Measurements from ENCODE around the gene GABRB2. TPM values are rescaled to one million over a fixed set of nuclear protein-coding genes. Genes with fewer than 3 reads are reported as not detected.

Gene GABRB2
- total RNA-seq, 1 donor from 2014 or later = not detected

DNA sequence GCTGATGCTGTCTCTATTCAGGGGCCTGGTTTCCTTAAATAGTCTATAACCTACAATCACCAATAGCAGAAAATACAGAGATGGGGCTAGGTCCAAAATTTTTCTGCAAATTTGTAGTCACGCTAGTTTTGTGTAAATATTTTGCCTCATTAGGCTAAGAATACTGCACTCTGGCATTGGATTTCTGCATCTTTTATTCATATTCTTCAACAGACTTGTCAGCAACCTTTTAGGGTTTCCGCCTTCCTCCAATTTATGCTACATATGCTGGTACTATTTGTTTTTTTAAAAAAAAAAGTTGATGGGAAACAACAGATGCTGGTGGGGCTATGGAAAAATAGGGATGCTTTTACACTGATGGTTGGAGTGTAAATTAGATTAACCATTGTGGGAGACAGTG lies 202.3 kb downstream of the GABRB2 start:
- no peaks in the 10 kb centered on the region for H3K27me3 Mint-ChIP-seq (ENCODE audit: unreplicated experiment)
- H3K27ac Mint-ChIP-seq (ENCODE audit: unreplicated experiment) = no peak overlapping the region
- no peak for DNase-seq (ENCODE audit: extremely low spot score, unreplicated experiment)
- H3K36me3 Mint-ChIP-seq (ENCODE audit: unreplicated experiment) = no peaks in the 10 kb centered on the region
- H3K9me3 Mint-ChIP-seq (ENCODE audit: unreplicated experiment) = no peaks in the 10 kb centered on the region
- TF ChIP-seq, protein P1, sequence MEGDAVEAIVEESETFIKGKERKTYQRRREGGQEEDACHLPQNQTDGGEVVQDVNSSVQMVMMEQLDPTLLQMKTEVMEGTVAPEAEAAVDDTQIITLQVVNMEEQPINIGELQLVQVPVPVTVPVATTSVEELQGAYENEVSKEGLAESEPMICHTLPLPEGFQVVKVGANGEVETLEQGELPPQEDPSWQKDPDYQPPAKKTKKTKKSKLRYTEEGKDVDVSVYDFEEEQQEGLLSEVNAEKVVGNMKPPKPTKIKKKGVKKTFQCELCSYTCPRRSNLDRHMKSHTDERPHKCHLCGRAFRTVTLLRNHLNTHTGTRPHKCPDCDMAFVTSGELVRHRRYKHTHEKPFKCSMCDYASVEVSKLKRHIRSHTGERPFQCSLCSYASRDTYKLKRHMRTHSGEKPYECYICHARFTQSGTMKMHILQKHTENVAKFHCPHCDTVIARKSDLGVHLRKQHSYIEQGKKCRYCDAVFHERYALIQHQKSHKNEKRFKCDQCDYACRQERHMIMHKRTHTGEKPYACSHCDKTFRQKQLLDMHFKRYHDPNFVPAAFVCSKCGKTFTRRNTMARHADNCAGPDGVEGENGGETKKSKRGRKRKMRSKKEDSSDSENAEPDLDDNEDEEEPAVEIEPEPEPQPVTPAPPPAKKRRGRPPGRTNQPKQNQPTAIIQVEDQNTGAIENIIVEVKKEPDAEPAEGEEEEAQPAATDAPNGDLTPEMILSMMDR (IDR thresholded peaks at IDR 0.05) = no peak
- no peak overlapping the region for H3K4me3 Mint-ChIP-seq (ENCODE audit: unreplicated experiment)
- no peaks in the 10 kb centered on the region for H3K4me1 Mint-ChIP-seq (ENCODE audit: unreplicated experiment)

DNA sequence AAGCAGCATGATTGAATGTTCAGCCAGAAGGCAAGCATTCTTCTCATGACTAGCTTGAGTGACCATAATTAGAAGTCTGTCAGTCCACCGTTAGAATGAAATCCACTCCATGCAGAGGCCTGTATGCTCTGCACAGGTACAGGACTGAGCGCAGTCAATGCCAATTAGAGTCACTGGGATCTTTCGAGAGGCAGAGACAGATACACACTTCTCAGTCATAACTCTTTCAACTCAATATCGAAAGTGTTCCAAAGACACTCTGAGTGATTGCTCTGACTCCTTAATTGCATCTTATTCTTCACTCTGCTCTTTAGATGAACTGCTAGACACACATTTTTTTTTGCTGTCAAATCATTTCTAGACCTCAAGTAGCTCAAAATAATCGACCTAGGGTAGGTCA lies 203.6 kb downstream of the GABRB2 start:
- TF ChIP-seq, protein P1 (IDR thresholded peaks at IDR 0.05) = no peak
- Mint-ChIP-seq H3K4me3 (ENCODE audit: unreplicated experiment) (no peak overlapping the region), H3K4me1 (ENCODE audit: unreplicated experiment) (no peaks in the 10 kb centered on the region), H3K36me3 (ENCODE audit: unreplicated experiment) (no peaks in the 10 kb centered on the region), H3K27me3 (ENCODE audit: unreplicated experiment) (no peaks in the 10 kb centered on the region), H3K9me3 (ENCODE audit: unreplicated experiment) (no peaks in the 10 kb centered on the region), H3K27ac (ENCODE audit: unreplicated experiment) (no peak overlapping the region)
- no peak for DNase-seq (ENCODE audit: extremely low spot score, unreplicated experiment)

DNA sequence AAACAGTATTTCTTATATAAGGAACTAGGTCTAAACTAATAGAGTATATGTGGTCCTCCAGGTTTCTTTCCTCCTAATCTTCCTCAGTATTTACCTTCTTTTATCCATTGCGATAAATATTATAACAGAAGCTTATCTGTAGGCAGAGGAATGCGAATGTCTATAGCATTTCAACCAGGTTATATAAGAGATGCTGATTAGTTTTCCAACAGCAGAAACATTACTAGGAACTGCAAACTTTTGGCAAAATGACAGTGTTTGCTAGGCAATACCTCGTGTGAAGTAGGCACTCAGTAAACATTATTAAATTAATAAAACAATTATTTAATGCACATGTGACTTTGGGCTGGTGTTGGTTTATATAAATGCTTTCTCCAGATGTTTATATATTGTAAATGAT lies 206.5 kb downstream of the GABRB2 start:
- H3K9me3 Mint-ChIP-seq (ENCODE audit: unreplicated experiment) = no peaks in the 10 kb centered on the region
- no peaks in the 10 kb centered on the region for H3K36me3 Mint-ChIP-seq (ENCODE audit: unreplicated experiment)

DNA sequence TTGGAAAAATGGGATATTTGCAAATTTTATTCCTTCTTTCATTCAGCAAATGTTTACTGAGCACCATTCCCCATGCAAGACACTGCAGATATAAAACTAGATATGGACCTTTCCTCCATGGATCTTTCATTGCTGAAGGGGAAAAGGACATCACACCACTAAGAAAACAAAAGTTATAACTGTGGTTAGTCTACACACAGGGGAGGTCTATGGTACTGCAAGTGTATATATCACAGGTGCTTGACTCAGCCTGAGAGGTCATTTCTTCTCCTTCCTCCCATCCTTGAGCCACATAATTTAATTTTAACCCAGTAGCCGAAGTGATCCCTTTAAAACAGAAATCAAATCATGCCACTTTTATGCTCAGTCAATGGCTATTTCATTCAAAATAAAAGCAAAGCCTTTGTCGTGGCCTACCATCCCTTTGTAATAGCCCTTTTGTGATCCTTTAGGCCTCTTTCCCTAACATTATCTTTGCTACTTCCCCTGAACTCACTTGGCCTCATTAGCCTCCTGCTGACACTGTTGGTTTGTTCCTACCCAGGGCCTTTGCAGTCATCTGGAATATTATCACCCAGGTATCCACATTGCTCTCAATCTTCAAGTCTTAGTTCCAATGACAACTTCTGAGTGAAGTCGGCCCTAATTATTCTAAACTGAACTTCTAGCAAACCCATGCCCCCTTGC lies 213.2 kb downstream of the GABRB2 start:
- Mint-ChIP-seq H3K4me1 (ENCODE audit: unreplicated experiment) (no peaks in the 10 kb centered on the region), H3K9me3 (ENCODE audit: unreplicated experiment) (no peaks in the 10 kb centered on the region), H3K4me3 (ENCODE audit: unreplicated experiment) (no peak overlapping the region), H3K27ac (ENCODE audit: unreplicated experiment) (no peak overlapping the region), H3K27me3 (ENCODE audit: unreplicated experiment) (no peaks in the 10 kb centered on the region), H3K36me3 (ENCODE audit: unreplicated experiment) (no peaks in the 10 kb centered on the region)
- DNase-seq (ENCODE audit: extremely low spot score, unreplicated experiment) = no peak
- TF ChIP-seq, protein P1 (IDR thresholded peaks at IDR 0.05) = no peak

More for the DNA sequence above, 206.5 kb downstream of the GABRB2 start:
- Mint-ChIP-seq H3K4me1 (ENCODE audit: unreplicated experiment) (no peaks in the 10 kb centered on the region), H3K27ac (ENCODE audit: unreplicated experiment) (no peak overlapping the region), H3K4me3 (ENCODE audit: unreplicated experiment) (no peak overlapping the region), H3K27me3 (ENCODE audit: unreplicated experiment) (no peaks in the 10 kb centered on the region)
- no peak for DNase-seq (ENCODE audit: extremely low spot score, unreplicated experiment)
- TF ChIP-seq, protein P1 (IDR thresholded peaks at IDR 0.05) = no peak

DNA sequence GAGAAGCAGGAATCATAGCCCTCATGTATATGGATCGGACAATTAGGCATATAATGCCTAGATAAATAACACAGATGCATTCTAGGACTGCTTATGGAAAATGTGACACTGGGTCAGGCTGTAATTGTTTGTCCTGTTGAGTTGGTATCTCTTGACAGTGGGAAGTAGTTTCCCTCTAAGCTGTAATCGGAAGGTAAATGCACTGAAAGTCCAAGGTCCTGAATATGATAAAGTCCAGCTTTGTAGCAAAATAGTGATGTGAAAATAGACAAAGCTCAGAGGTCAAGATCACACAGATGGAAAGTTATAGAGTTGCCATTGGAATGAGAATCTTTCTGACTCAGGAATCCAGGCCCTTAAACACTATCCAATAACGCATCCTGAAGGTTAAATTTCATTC lies 214.2 kb downstream of the GABRB2 start:
- DNase-seq (ENCODE audit: extremely low spot score, unreplicated experiment) = no peak
- TF ChIP-seq, protein P1 (IDR thresholded peaks at IDR 0.05) = no peak
- H3K4me1 Mint-ChIP-seq (ENCODE audit: unreplicated experiment) = no peaks in the 10 kb centered on the region
- no peaks in the 10 kb centered on the region for H3K9me3 Mint-ChIP-seq (ENCODE audit: unreplicated experiment)
- H3K4me3 Mint-ChIP-seq (ENCODE audit: unreplicated experiment) = no peak overlapping the region
- H3K36me3 Mint-ChIP-seq (ENCODE audit: unreplicated experiment) = no peaks in the 10 kb centered on the region
- no peaks in the 10 kb centered on the region for H3K27me3 Mint-ChIP-seq (ENCODE audit: unreplicated experiment)
- no peak overlapping the region for H3K27ac Mint-ChIP-seq (ENCODE audit: unreplicated experiment)

Measured in osteocyte (in vitro differentiated cells).